H1 (cell line): Measurements from ENCODE around the gene FCGBP. TPM values are rescaled to one million over a fixed set of nuclear protein-coding genes. Genes with fewer than 3 reads are reported as not detected.

Experiments used
- NRF1 ChIP-seq: IDR thresholded peaks from 2 replicates; pipeline ENCODE4 v1.6.1; 2011; ENCODE audit warnings: mild to moderate bottlenecking, low read depth, low read length, improper control_type of control experiment
- PHF8 ChIP-seq: fragments of 200-600 bp; sonication (generic); conservative IDR thresholded peaks from 2 replicates; pipeline ENCODE4 v1.7.1; 2012; ENCODE audit warnings: low read depth, mild to moderate bottlenecking, inconsistent platforms, low read length, moderate library complexity
- TEAD4 ChIP-seq: IDR thresholded peaks from 2 replicates; pipeline ENCODE4 v1.6.1; 2012; ENCODE audit warnings: low read depth, low read length, inconsistent platforms, mixed read lengths
- polyA plus RNA-seq, 7 experiments: library from polyadenylated mRNA; depleted of rRNA in 3 of 7; stranded (reverse) in 5 of 7; unstranded in 2 of 7; fragments of >200 nt in 5 of 7; fragments of 200-250 nt in 2 of 7; gene quantifications; 1 replicate in 5 of 7; 2 replicates in 1 of 7; 4 replicates in 1 of 7; pipeline versions ENCODE4 v1.2.1 to v1.2.3, GENCODE V29; 2011 to 2013; ENCODE audit warnings: missing spikeins in 2 of 7, mixed read lengths in 2 of 7
- total RNA-seq: library from RNA; stranded (reverse); fragmentation: NEBNext Ultra II Directional; extraction: Animal tissue kit (Norgen Biotek cat#: 25700); gene quantifications from 2 replicates; pipeline ENCODE4 v1.2.1, GENCODE V29; 2021
- TF ChIP-seq, protein P1 (sequence below): IDR thresholded peaks from 2 replicates; pipeline ENCODE4 v1.6.1; 2011; ENCODE audit warnings: low read length, improper control_type of control experiment

Gene FCGBP
- total and polyA plus RNA-seq, 2 of the 8 experiments (the other 6 are each of a cell fraction or from before 2014, with no cell fraction given), result 1.1 to 3.1 TPM

DNA sequence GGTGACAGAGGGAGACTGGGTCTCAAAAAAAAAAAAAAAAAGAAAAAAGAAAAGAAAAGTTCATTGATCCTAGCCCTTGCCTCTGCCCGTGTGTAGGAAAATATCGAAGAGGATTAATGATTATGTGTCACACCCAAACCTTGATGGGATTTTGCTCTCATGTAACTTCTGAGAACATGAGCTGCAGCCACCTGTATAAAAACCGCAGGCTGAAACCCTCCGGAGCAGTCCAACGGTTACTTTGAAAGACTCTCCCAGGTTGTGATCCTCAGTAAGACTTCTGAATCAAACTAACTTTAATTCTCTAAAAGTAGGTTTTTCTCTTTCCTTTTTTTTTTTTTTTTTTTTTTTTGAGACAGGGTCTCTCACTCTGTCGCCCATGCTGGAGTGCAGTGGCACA, 32.2 kb upstream of the FCGBP start (continued):
- TF ChIP-seq TEAD4 (no peak), PHF8 (no peak), NRF1 (no peak)
- TF ChIP-seq, protein P1, sequence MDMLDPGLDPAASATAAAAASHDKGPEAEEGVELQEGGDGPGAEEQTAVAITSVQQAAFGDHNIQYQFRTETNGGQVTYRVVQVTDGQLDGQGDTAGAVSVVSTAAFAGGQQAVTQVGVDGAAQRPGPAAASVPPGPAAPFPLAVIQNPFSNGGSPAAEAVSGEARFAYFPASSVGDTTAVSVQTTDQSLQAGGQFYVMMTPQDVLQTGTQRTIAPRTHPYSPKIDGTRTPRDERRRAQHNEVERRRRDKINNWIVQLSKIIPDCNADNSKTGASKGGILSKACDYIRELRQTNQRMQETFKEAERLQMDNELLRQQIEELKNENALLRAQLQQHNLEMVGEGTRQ, result no peak
